GM18507 (cell line): ENCODE measurements around the gene DMRTA1.
"Not testable (repeated sequence)": the region's sequence is repeated elsewhere in the genome, so short reads cannot be mapped to it uniquely, and the experiment has no call there.

Experiments used
- DNase-seq: peaks from one replicate; pipeline ENCODE4 v3.0.0; 2011; ENCODE audit warnings: low read depth; ENCODE audit not compliant: insufficient read length; ENCODE audit errors: extremely low spot score
- FAIRE-seq: peaks from 2 replicates; lab custom pipeline; 2011; peaks lifted over from hg19 to GRCh38; lab: Jason Lieb, UNC

The DMRTA1 gene, protein sequence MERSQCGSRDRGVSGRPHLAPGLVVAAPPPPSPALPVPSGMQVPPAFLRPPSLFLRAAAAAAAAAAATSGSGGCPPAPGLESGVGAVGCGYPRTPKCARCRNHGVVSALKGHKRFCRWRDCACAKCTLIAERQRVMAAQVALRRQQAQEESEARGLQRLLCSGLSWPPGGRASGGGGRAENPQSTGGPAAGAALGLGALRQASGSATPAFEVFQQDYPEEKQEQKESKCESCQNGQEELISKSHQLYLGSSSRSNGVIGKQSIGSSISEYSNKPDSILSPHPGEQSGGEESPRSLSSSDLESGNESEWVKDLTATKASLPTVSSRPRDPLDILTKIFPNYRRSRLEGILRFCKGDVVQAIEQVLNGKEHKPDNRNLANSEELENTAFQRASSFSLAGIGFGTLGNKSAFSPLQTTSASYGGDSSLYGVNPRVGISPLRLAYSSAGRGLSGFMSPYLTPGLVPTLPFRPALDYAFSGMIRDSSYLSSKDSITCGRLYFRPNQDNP

GRCh38 chr9:22446589-22446949, at the start of gene DMRTA1:
DMRTA1 (plus strand) TSS chr9:22446824; CDS start chr9:22447066, 242 bp downstream.
- FAIRE-seq: no peak
- no peak for DNase-seq

DNA sequence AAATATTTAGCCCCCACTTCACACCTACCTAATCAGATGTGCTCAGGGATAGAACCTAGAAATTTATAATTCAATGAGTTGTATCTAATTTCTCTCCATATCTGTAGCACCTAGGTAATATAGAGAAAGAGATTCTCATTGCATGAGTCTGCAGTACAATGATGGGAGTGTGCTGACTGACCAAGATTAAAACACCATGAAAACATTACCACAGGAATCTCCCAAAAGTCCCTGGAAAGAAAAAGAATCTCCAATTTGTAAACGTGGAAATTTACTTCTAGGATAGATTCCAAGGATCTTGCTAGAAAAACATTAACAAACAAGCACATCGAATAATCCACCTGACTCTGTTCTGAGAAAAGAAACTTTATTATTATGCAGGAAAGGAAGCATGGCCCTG, 45.0 kb upstream of the DMRTA1 start:
- DNase-seq: no peak
- no peak for FAIRE-seq

GRCh38 chr9:22405869-22406659, 40.6 kb upstream of the DMRTA1 start:
- FAIRE-seq (no peak), DNase-seq (no peak)

DNA sequence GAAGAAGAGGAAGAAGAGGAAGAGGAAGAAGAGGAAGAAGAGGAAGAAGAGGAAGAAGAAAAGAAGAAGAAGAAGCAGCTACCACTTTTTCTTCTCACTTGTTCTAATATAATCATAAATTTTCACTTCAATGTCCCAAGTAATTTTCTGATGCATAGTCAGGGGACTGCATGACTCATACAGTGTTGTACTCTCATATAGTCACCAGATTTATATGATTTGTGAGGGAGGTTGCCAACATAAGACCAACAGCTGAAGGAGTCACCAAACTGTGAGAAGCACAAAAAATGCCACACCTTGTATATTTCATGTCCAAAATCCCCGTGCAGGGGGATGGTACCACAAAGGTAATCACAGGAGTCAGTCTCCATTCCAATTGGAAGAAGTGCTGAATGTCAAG, 32.7 kb upstream of the DMRTA1 start:
- DNase-seq: no peak
- no peak for FAIRE-seq

- FAIRE-seq (no peak), DNase-seq (no peak)
Observed at GRCh38 chr9:22415941-22416691, 30.5 kb upstream of the DMRTA1 start.

GRCh38 chr9:22416692-22417060, 29.9 kb upstream of the DMRTA1 start:
- no peak for DNase-seq
- no peak for FAIRE-seq

- no peak for FAIRE-seq
- no peak for DNase-seq
Observed at GRCh38 chr9:22423566-22423965, 23.1 kb upstream of the DMRTA1 start.

- FAIRE-seq: no peak
- no peak for DNase-seq
Observed at GRCh38 chr9:22424616-22425015, 22.0 kb upstream of the DMRTA1 start.

DNA sequence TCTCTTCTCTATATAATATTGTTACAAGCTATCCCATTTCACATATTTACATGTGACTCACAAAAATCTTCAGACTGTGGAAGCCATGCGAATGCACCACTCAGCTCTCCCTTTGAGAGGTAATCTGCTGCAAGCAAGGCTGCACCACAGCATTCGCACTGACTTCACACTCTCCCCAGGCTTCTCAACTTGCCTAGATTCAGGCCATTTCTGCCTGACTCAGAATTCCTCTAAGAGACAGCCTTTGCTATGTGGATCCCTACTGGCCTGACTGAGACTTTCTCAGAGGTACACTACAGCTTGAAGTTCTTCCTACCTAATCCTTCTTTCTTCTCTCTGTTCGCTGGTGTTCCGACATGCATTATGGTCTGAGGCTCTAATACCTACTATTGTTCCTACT, 21.1 kb upstream of the DMRTA1 start:
- DNase-seq (no peak), FAIRE-seq (no peak)

- DNase-seq (no peak), FAIRE-seq (no peak)
Observed at GRCh38 chr9:22427226-22427880, 19.3 kb upstream of the DMRTA1 start.

DNA sequence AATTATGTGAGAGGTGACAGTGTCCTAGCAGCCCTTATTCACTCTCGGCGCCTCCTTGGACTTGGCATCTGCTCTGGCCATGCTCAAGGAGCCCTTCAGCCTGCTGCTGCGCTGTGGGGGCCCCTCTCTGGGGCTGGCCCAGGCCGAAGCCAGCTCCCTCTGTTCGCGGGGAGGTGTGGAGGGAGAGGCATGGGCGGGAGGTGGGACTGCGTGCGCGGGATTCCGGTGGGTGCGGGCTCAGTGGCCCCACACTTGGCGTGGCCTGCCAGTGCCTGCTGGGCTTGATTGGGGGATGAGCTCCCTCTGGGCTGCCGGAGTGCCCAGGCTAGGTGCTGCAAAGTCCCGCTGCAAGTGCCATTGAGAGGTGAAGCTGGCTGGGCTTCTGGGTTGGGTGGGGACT, 12.9 kb upstream of the DMRTA1 start:
- no peak for FAIRE-seq

GRCh38 chr9:22435252-22435651, 11.4 kb upstream of the DMRTA1 start:
- FAIRE-seq, DNase-seq: not testable (repeated sequence)

More for the DNA sequence above, 12.9 kb upstream of the DMRTA1 start:
- no peak for DNase-seq

DNA sequence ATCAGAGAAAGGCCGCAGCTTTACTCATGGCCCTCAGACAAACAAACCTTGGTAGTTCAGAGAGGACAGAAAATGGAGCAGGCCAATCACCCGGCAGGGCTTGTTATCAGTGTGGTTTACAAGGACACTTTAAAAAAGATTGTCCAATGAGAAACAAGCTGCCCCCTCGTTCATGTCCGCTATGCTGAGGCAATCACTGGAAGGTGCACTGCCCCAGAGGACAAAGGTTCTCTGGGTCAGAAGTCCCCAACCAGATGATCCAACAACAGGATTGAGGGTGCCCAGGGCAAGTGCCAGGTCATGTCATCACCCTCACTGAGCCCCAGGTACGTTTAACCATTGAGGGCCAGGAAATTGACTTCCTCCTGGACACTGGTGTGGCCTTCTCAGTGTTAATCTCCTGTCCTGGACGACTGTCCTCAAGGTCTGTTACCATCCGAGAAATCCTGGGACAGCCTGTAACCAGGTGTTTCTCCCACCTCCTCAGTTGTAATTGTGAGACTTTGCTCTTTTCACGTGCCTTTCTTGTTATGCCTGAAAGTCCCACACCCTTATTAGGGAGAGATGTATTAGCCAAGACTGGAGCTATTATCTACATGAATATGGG, 9.1 kb upstream of the DMRTA1 start:
- not testable (repeated sequence) for FAIRE-seq, DNase-seq

DNA sequence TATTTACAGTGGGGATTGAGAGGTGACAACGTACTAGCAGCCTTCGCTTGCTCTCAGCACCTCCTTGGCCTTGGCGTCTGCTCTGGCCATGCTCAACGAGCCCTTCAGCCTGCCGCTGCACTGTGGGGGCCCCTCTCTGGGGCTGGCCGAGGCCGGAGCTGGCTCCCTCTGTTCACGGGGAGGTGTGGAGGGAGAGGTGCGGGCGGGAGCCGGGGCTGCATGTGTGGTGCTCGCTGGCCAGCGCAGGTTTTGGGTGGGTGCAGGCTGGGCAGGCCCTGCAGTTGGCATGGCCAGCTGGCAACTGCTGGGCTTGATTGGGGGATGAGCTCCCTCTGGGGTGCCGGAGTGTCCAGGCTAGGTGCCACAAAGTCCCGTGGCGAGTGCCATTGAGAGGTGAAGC, 5.8 kb upstream of the DMRTA1 start:
- DNase-seq: no peak
- no peak for FAIRE-seq

GRCh38 chr9:22446950-22447617, 460 bp downstream of the DMRTA1 start:
- DNase-seq (no peak), FAIRE-seq (no peak)

GRCh38 chr9:22447618-22448305, 1.1 kb downstream of the DMRTA1 start:
- FAIRE-seq: no peak
- no peak for DNase-seq

GRCh38 chr9:22449719-22450118, 3.1 kb downstream of the DMRTA1 start:
- FAIRE-seq (no peak), DNase-seq (no peak)

- no peak for DNase-seq
- no peak for FAIRE-seq
Observed at GRCh38 chr9:22452415-22453010, 5.9 kb downstream of the DMRTA1 start.
